ENCODE results near the gene KSR1.
"Not testable (repeated sequence)": the region's sequence is repeated elsewhere in the genome, so short reads cannot be mapped to it uniquely, and the experiment has no call there.

- TF ChIP-seq, protein P1, sequence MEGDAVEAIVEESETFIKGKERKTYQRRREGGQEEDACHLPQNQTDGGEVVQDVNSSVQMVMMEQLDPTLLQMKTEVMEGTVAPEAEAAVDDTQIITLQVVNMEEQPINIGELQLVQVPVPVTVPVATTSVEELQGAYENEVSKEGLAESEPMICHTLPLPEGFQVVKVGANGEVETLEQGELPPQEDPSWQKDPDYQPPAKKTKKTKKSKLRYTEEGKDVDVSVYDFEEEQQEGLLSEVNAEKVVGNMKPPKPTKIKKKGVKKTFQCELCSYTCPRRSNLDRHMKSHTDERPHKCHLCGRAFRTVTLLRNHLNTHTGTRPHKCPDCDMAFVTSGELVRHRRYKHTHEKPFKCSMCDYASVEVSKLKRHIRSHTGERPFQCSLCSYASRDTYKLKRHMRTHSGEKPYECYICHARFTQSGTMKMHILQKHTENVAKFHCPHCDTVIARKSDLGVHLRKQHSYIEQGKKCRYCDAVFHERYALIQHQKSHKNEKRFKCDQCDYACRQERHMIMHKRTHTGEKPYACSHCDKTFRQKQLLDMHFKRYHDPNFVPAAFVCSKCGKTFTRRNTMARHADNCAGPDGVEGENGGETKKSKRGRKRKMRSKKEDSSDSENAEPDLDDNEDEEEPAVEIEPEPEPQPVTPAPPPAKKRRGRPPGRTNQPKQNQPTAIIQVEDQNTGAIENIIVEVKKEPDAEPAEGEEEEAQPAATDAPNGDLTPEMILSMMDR (IDR thresholded peaks at IDR 0.05; ENCODE audit: low read depth, low read length) = not testable (repeated sequence)
- TF ChIP-seq EZH2phosphoT487 (IDR thresholded peaks at IDR 0.05; ENCODE audit: low read depth) = not testable (repeated sequence)
Observed at GRCh38 chr17:27655525-27656111, 199.4 kb downstream of the KSR1 start.

All from OCI-LY3 (cell line).